H1 (cell line): ENCODE results near the gene AURKAIP1. TPM values are rescaled to one million over a fixed set of nuclear protein-coding genes. Genes with fewer than 3 reads are reported as not detected.
"Not testable (repeated sequence)": the region's sequence is repeated elsewhere in the genome, so short reads cannot be mapped to it uniquely, and the experiment has no call there.

ENCODE experiments used
- CTCF ChIA-PET: fragments of 300-600 bp; sonication (Branson Sonifier 250); formaldehyde crosslinking; loops from one replicate; lab custom pipeline; 2021; ENCODE audit not compliant: partially characterized antibody; lab: Charles Lee
- POLR2A ChIA-PET: fragments of 300-600 bp; sonication (Branson Sonifier 250); formaldehyde crosslinking; loops from one replicate; lab custom pipeline; 2021; ENCODE audit warnings: inconsistent platforms; ENCODE audit not compliant: partially characterized antibody; lab: Charles Lee
- DNase-seq, 2 experiments: peaks; one replicate each; pipeline versions ENCODE4 v3.0.0 to v3.0.0-alpha.2; 2010 to 2022; ENCODE audit warnings: low spot score in 2 of 2, low read depth in 1 of 2, mixed read lengths in 1 of 2
- FAIRE-seq: peaks from 2 replicates; lab custom pipeline; 2011; peaks lifted over from hg19 to GRCh38; lab: Jason Lieb, UNC
- H2AFZ ChIP-seq: 2 replicates; pipeline ENCODE4 v1.8.1; 2012; ENCODE audit warnings: low read length, inconsistent platforms
- H2AK5ac ChIP-seq: 2 replicates; pipeline ENCODE4 v1.6.1; 2013; ENCODE audit warnings: low read depth, low read length
- H2BK120ac ChIP-seq: replicated peaks from 2 replicates; pipeline ENCODE3; 2013; ENCODE audit warnings: low read depth, low read length, inconsistent platforms
- H2BK12ac ChIP-seq: 2 replicates; pipeline ENCODE4 v1.6.1; 2013; ENCODE audit warnings: low read depth, low read length
- H2BK15ac ChIP-seq: 2 replicates; pipeline ENCODE4 v1.6.1; 2013; ENCODE audit warnings: low read length
- H2BK20ac ChIP-seq: 2 replicates; pipeline ENCODE4 v1.6.1; 2013; ENCODE audit warnings: low read length
- H2BK5ac ChIP-seq: 2 replicates; pipeline ENCODE4 v1.6.1; 2013; ENCODE audit warnings: low read depth, low read length
- H3K14ac ChIP-seq: 2 replicates; pipeline ENCODE4 v1.6.1; 2013; ENCODE audit warnings: inconsistent platforms; ENCODE audit not compliant: insufficient read length
- H3K18ac ChIP-seq: 2 replicates; pipeline ENCODE4 v1.6.1; 2013; ENCODE audit warnings: low read length; ENCODE audit errors: extremely low read depth
- H3K23ac ChIP-seq: 2 replicates; pipeline ENCODE4 v1.6.1; 2013; ENCODE audit warnings: inconsistent platforms; ENCODE audit not compliant: insufficient read length
- H3K23me2 ChIP-seq: 2 replicates; pipeline ENCODE4 v1.6.1; 2013; ENCODE audit warnings: low read depth, low read length
- H3K27ac ChIP-seq: 2 replicates; pipeline ENCODE4 v1.6.1; 2011; ENCODE audit warnings: low read depth, low read length, inconsistent platforms
- H3K27me3 ChIP-seq, 4 experiments: replicated peaks in 1 of 4; 1 replicate in 1 of 4; 2 replicates in 3 of 4; pipeline versions ENCODE4 v1.6.1 to v1.8.1; 2011 to 2013; ENCODE audit warnings: low read length in 3 of 4, mild to moderate bottlenecking in 3 of 4, inconsistent platforms in 2 of 4, mixed read lengths in 2 of 4, moderate library complexity in 1 of 4; ENCODE audit not compliant: control insufficient read depth in 3 of 4, insufficient read depth in 3 of 4; ENCODE audit errors: extremely low read depth in 1 of 4
- H3K36me3 ChIP-seq, 4 experiments: 2 replicates each; pipeline versions ENCODE4 v1.6.1 to v1.8.1; 2011 to 2013; ENCODE audit warnings: mild to moderate bottlenecking in 4 of 4, low read length in 3 of 4, moderate library complexity in 2 of 4, control low read depth in 1 of 4, inconsistent platforms in 1 of 4; ENCODE audit not compliant: insufficient read depth in 4 of 4, control insufficient read depth in 2 of 4
- H3K4ac ChIP-seq: replicated peaks from 2 replicates; pipeline ENCODE3; 2013; ENCODE audit warnings: low read length, low read depth, mixed read lengths, inconsistent platforms; ENCODE audit not compliant: insufficient read length
- H3K4me1 ChIP-seq, 4 experiments: replicated peaks in 1 of 4; 1 replicate in 1 of 4; 2 replicates in 3 of 4; pipeline versions ENCODE4 v1.6.1 to v1.8.1; 2011 to 2013; ENCODE audit warnings: low read length in 3 of 4, inconsistent platforms in 2 of 4, mixed read lengths in 1 of 4; ENCODE audit not compliant: insufficient read depth in 4 of 4, control insufficient read depth in 3 of 4
- H3K4me2 ChIP-seq, 2 experiments: 2 replicates each; pipeline versions ENCODE4 v1.6.1 to v1.8.1; 2011 to 2013; ENCODE audit warnings: low read depth in 2 of 2, low read length in 2 of 2, control low read depth in 1 of 2, inconsistent platforms in 1 of 2, mild to moderate bottlenecking in 1 of 2; ENCODE audit not compliant: insufficient read depth in 1 of 2
- H3K4me3 ChIP-seq, 4 experiments: fragments of 200-600, 300-600 bp in 1 of 4; sonication (generic), shearing (Covaris generic), sonication (Bioruptor Twin) in 1 of 4; 2 replicates each; pipeline versions ENCODE4 v1.5.1 to v1.8.1; 2011 to 2016; ENCODE audit warnings: low read length in 4 of 4, low read depth in 3 of 4, control low read depth in 2 of 4, inconsistent platforms in 2 of 4, mild to moderate bottlenecking in 2 of 4, mixed read lengths in 1 of 4, moderate library complexity in 1 of 4; ENCODE audit not compliant: insufficient read depth in 2 of 4; ENCODE audit errors: extremely low read depth in 1 of 4
- H3K56ac ChIP-seq: replicated peaks from 2 replicates; pipeline ENCODE3; 2013; ENCODE audit warnings: low read depth, mild to moderate bottlenecking, mixed read lengths, low read length, inconsistent platforms; ENCODE audit not compliant: insufficient read length
- H3K79me1 ChIP-seq: 2 replicates; pipeline ENCODE4 v1.6.1; 2013; ENCODE audit warnings: low read depth, low read length, control low read depth
- H3K79me2 ChIP-seq, 2 experiments: 2 replicates each; pipeline versions ENCODE4 v1.6.1 to v1.8.1; 2012 to 2013; ENCODE audit warnings: low read length in 2 of 2, mild to moderate bottlenecking in 2 of 2, inconsistent platforms in 1 of 2; ENCODE audit not compliant: insufficient read depth in 2 of 2, control insufficient read depth in 1 of 2
- H3K9ac ChIP-seq, 4 experiments: replicated peaks in 1 of 4; 1 replicate in 1 of 4; 2 replicates in 3 of 4; pipeline versions ENCODE4 v1.6.1 to v1.8.1; 2011 to 2013; ENCODE audit warnings: low read depth in 3 of 4, low read length in 3 of 4, control low read depth in 2 of 4, mild to moderate bottlenecking in 2 of 4, moderate library complexity in 2 of 4, inconsistent platforms in 1 of 4; ENCODE audit errors: extremely low read depth in 1 of 4
- H3K9me3 ChIP-seq, 2 experiments: 2 replicates each; pipeline versions ENCODE4 v1.6.1 to v1.8.1; 2012 to 2013; ENCODE audit warnings: mild to moderate bottlenecking in 2 of 2, moderate library complexity in 2 of 2, control low read depth in 1 of 2, inconsistent platforms in 1 of 2, low read depth in 1 of 2, low read length in 1 of 2, mixed read lengths in 1 of 2; ENCODE audit not compliant: insufficient read depth in 2 of 2
- H4K20me1 ChIP-seq, 2 experiments: replicated peaks in 1 of 2; 2 replicates each; pipeline versions ENCODE3 to v1.8.1; 2011 to 2013; ENCODE audit warnings: inconsistent platforms in 2 of 2, low read length in 2 of 2, mild to moderate bottlenecking in 1 of 2; ENCODE audit not compliant: insufficient read depth in 2 of 2, control insufficient read depth in 1 of 2
- H4K5ac ChIP-seq: 2 replicates; pipeline ENCODE4 v1.6.1; 2013; ENCODE audit warnings: low read length, low read depth, mixed read lengths, inconsistent platforms; ENCODE audit not compliant: insufficient read length
- H4K8ac ChIP-seq: 2 replicates; pipeline ENCODE4 v1.8.0; 2013; ENCODE audit warnings: mild to moderate bottlenecking, moderate library complexity, low read length, inconsistent platforms; ENCODE audit not compliant: insufficient read depth; ENCODE audit errors: extremely low read depth
- H4K91ac ChIP-seq: replicated peaks from 2 replicates; pipeline ENCODE3; 2013; ENCODE audit warnings: low read length, mixed read lengths, inconsistent platforms; ENCODE audit not compliant: insufficient read length
- WGBS, 2 experiments: shearing (Covaris generic) in 1 of 2; methylation state at CpG; one replicate each; pipeline versions ENCODE4 v1.1.6 to v1.1.7; 2013 to 2015; ENCODE audit warnings: low lambda C conversion rate in 2 of 2, mixed read lengths in 2 of 2, inconsistent platforms in 1 of 2, low coverage in 1 of 2, missing lambda C conversion rate in 1 of 2; ENCODE audit not compliant: insufficient replicate concordance in 2 of 2, insufficient coverage in 1 of 2, insufficient read length in 1 of 2; ENCODE audit errors: extremely low coverage in 1 of 2, missing lambda C conversion rate in 1 of 2; 5-methylcytosine and 5-hydroxymethylcytosine counted together
- polyA plus RNA-seq, 7 experiments: library from polyadenylated mRNA; depleted of rRNA in 3 of 7; stranded (reverse) in 5 of 7; unstranded in 2 of 7; fragments of >200 nt in 5 of 7; fragments of 200-250 nt in 2 of 7; gene quantifications; 1 replicate in 5 of 7; 2 replicates in 1 of 7; 4 replicates in 1 of 7; pipeline versions ENCODE4 v1.2.1 to v1.2.3, GENCODE V29; 2011 to 2013; ENCODE audit warnings: missing spikeins in 2 of 7, mixed read lengths in 2 of 7
- total RNA-seq: library from RNA; stranded (reverse); fragmentation: NEBNext Ultra II Directional; extraction: Animal tissue kit (Norgen Biotek cat#: 25700); gene quantifications from 2 replicates; pipeline ENCODE4 v1.2.1, GENCODE V29; 2021

AURKAIP1 gene
- total and polyA plus RNA-seq, 2 of the 8 experiments (the other 6 are each of a cell fraction or from before 2014, with no cell fraction given): 87.8 to 194 TPM

GRCh38 chr1:1417825-1418463 lies 42.9 kb upstream of the AURKAIP1 start:
- FAIRE-seq: not testable (repeated sequence)

More at GRCh38 chr1:1417825-1418463, 42.9 kb upstream of the AURKAIP1 start:
- DNase-seq: peak in 1 of 2 experiments; percentile 44
- H3K4me3 ChIP-seq, H3K4me2 ChIP-seq, H3K27ac ChIP-seq, H4K5ac ChIP-seq, H3K14ac ChIP-seq, H2AFZ ChIP-seq, H2BK5ac ChIP-seq, H3K79me2 ChIP-seq, H3K56ac ChIP-seq, H3K9me3 ChIP-seq, H3K18ac ChIP-seq, H3K23ac ChIP-seq, H4K91ac ChIP-seq, H2BK12ac ChIP-seq, H3K9ac ChIP-seq, H2BK20ac ChIP-seq, H3K27me3 ChIP-seq, H3K23me2 ChIP-seq, H3K36me3 ChIP-seq, H3K4ac ChIP-seq, H4K20me1 ChIP-seq, H3K79me1 ChIP-seq, H2BK120ac ChIP-seq: not testable (repeated sequence)
- POLR2A ChIA-PET: interaction anchor here (0.8 to 1.7 kb wide), 8 partner anchors 9 to 83 kb away, joined by 3 to 6 read pairs (median 3); partner anchors contain the start of gene VWA1
- H4K8ac ChIP-seq: 0 out of 2 replicates have a peak overlapping the region, but pooled peaks have one; percentile 35
- H3K4me1 ChIP-seq: peaks cover 0 to 29% (median 23%) of the 10 kb centered on the region in 4 experiments; a peak in 6 of 7 replicates
- CTCF ChIA-PET: interaction anchor here (1.1 to 1.6 kb wide), 4 partner anchors 9 to 21 kb away, joined by 3 to 5 read pairs (median 4); no protein-coding TSS in a partner anchor
- 0 out of 2 replicates have a peak overlapping the region, but pooled peaks have one; percentile 88 for H2BK15ac ChIP-seq
- WGBS, 2 experiments: 93% methylated on average over 25 of the region's 25 CpGs; no CpG with 5 or more reads in 1 of the 2 experiments
- H2AK5ac ChIP-seq: 0 out of 2 replicates have a peak overlapping the region, but pooled peaks have one; percentile 90
